ENCODE results near the gene STUM.

- TF ChIP-seq CTCF (IDR thresholded peaks at IDR 0.05; ENCODE audit: poor library complexity), result no peak
- no peak for TF ChIP-seq EZH2 (IDR thresholded peaks at IDR 0.05; ENCODE audit: borderline replicate concordance)
- no peak for TF ChIP-seq EZH2phosphoT487 (IDR thresholded peaks at IDR 0.05; ENCODE audit: low read depth, severe bottlenecking, unreplicated experiment)
These were observed 101.2 kb downstream of the STUM start for GRCh38 chr1:226649780-226650179.
